OCI-LY3 (cell line): ENCODE results near the gene OPN5.

Experiments
- H2AFZ ChIP-seq: fragments of 200-600, 300-600 bp; shearing (Covaris generic); 2 replicates; pipeline ENCODE4 v1.6.0; 2014; ENCODE audit warnings: antibody characterized with exemption, low read depth, low read length
- H3K27ac ChIP-seq: fragments of 200-600, 300-600 bp; sonication (generic); 2 replicates; pipeline ENCODE4 v1.5.1; 2014; ENCODE audit warnings: mild to moderate bottlenecking, low read length, moderate library complexity, mixed read lengths
- H3K27me3 ChIP-seq: fragments of 200-600, 300-600 bp; sonication (generic); 2 replicates; pipeline ENCODE4 v1.6.1; 2014; ENCODE audit warnings: low read depth, low read length, mixed read lengths
- H3K36me3 ChIP-seq: fragments of 200-600, 300-600 bp; sonication (generic); replicated peaks from 2 replicates; pipeline ENCODE3; 2014; ENCODE audit warnings: low read depth, low read length, mixed read lengths
- H3K4me1 ChIP-seq: fragments of 300-600, 200-600 bp; sonication (generic); 2 replicates; pipeline ENCODE4 v1.6.1; 2014; ENCODE audit warnings: low read length, mixed read lengths
- H3K4me2 ChIP-seq: fragments of 200-600, 300-600 bp; sonication (generic); 2 replicates; pipeline ENCODE4 v1.6.1; 2014; ENCODE audit warnings: low read length, mixed read lengths
- H3K4me3 ChIP-seq: fragments of 300-600, 200-600 bp; sonication (generic); 2 replicates; pipeline ENCODE4 v1.5.1; 2014; ENCODE audit warnings: antibody characterized with exemption, mild to moderate bottlenecking, low read length, moderate library complexity
- H3K79me2 ChIP-seq: fragments of 300-600, 200-600 bp; shearing (Covaris generic); 2 replicates; pipeline ENCODE4 v1.6.1; 2014; ENCODE audit warnings: mild to moderate bottlenecking, low read length, mixed read lengths
- H3K9ac ChIP-seq: fragments of 300-600, 200-600 bp; shearing (Covaris generic); 2 replicates; pipeline ENCODE4 v1.6.0; 2014; ENCODE audit warnings: mild to moderate bottlenecking, low read length, moderate library complexity
- H3K9me3 ChIP-seq: fragments of 200-600, 300-600 bp; shearing (Covaris generic); 2 replicates; pipeline ENCODE4 v1.6.1; 2014; ENCODE audit warnings: low read length, mixed read lengths; ENCODE audit not compliant: insufficient read depth
- H4K20me1 ChIP-seq: fragments of 200-600, 300-600 bp; sonication (generic); 2 replicates; pipeline ENCODE4 v1.6.1; 2016; ENCODE audit warnings: low read length, mixed read lengths; ENCODE audit not compliant: insufficient read depth
- CTCF ChIP-seq: fragments of 200-600, 300-600 bp; sonication (generic); IDR thresholded peaks from 2 replicates; pipeline ENCODE4 v1.5.1; 2014; ENCODE audit warnings: antibody characterized with exemption, low read length, low read depth
- EZH2phosphoT487 ChIP-seq: fragments of 200-600 bp; shearing (Covaris generic); IDR thresholded peaks from 2 replicates; pipeline ENCODE4 v1.6.1; 2018; ENCODE audit warnings: antibody characterized with exemption, mixed run types, low read depth

Gene OPN5

DNA sequence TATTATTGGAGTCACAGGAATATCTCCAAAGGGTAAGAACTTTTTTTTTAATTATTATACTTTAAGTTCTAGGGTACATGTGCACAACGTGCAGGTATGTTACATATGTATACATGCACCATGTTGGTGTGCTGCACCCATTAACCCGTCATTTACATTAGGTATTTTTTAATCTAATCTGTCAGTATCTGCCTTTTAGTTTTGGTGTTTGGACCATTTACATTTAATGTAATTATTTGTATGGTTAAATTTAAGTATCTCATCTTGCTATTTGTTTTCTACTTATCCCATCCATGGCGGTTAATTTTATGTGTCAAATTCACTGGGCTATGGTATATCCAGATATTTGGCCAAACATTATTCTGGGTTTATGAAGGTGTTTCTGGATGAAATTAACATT lies 15.4 kb upstream of the OPN5 start:
- Histone ChIP-seq H3K79me2 (no peaks in the 10 kb centered on the region), H3K27ac (no peak overlapping the region), H3K9ac (no peak overlapping the region), H3K4me3 (no peak overlapping the region), H3K4me2 (no peak overlapping the region), H2AFZ (no peak overlapping the region), H4K20me1 (no peaks in the 10 kb centered on the region), H3K4me1 (peaks cover 15% of the 10 kb centered on the region), H3K9me3 (peaks cover 9% of the 10 kb centered on the region; the same call in 1 of the 2 replicates), H3K36me3 (peaks cover 8% of the 10 kb centered on the region), H3K27me3 (no peaks in the 10 kb centered on the region)
- TF ChIP-seq EZH2phosphoT487 (no peak), CTCF (no peak)

DNA sequence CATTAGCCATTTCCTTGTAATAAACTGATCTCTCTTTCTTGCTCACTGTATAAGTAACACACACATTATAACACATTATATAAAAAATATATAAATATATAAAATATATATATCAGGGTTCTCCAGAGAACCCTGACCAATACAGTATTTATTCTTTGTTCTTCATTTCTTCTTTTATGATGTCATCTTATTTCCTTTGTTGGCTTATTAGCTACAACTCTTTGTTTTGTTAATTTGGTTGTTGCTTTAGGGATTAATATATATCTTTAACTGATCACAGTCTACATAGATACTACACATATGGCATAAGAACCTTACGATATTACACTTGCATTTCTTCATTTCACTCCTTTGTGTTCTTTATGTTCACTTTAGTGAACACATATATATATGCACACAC lies 14.7 kb upstream of the OPN5 start:
- no peak overlapping the region for H3K4me2 ChIP-seq

DNA sequence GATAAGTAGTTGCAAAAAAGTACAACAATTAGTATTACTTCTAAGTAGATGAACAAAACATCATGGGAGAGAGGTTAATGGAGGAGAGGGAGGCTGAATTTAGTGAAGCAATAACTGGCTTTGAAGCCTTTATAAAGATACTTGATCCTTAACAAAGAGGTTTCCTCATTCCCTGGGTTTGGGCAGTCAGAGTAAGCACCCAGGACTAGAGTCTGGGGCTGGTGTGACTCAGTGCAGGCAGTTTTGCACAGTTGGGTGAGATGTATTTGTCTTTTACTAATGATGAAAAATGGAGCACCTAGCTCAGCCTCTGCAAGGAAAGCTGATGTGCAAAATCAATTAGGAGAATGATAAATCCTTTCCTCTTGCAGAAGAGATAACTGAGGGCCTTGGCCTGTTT lies 11.8 kb upstream of the OPN5 start:
- Histone ChIP-seq H2AFZ (no peak overlapping the region), H3K27ac (no peak overlapping the region), H3K4me3 (no peak overlapping the region), H3K79me2 (no peaks in the 10 kb centered on the region), H3K27me3 (no peaks in the 10 kb centered on the region), H3K4me2 (no peak overlapping the region), H3K4me1 (peaks cover 11% of the 10 kb centered on the region), H3K9ac (no peak overlapping the region), H4K20me1 (no peaks in the 10 kb centered on the region), H3K36me3 (no peaks in the 10 kb centered on the region), H3K9me3 (peaks cover 9% of the 10 kb centered on the region; the same call in 1 of the 2 replicates)
- TF ChIP-seq EZH2phosphoT487, result no peak
- no peak for TF ChIP-seq CTCF

More for the DNA sequence above, 14.7 kb upstream of the OPN5 start:
- no peak overlapping the region for H3K4me3 ChIP-seq
- no peak overlapping the region for H3K9ac ChIP-seq
- no peaks in the 10 kb centered on the region for H4K20me1 ChIP-seq
- no peak for TF ChIP-seq CTCF
- TF ChIP-seq EZH2phosphoT487, result no peak
- H3K4me1 ChIP-seq, result peaks cover 9% of the 10 kb centered on the region
- peaks cover 9% of the 10 kb centered on the region; the same call in 1 of the 2 replicates for H3K9me3 ChIP-seq
- peaks cover 5% of the 10 kb centered on the region for H3K36me3 ChIP-seq
- H3K79me2 ChIP-seq, result no peaks in the 10 kb centered on the region
- no peak overlapping the region for H3K27ac ChIP-seq
- H2AFZ ChIP-seq, result no peak overlapping the region
- no peaks in the 10 kb centered on the region for H3K27me3 ChIP-seq

GRCh38 chr6:47772359-47772758 lies 9.5 kb upstream of the OPN5 start:
- Histone ChIP-seq H3K4me1 (peaks cover 11% of the 10 kb centered on the region), H3K4me3 (no peak overlapping the region), H3K9ac (no peak overlapping the region), H2AFZ (no peak overlapping the region), H3K79me2 (no peaks in the 10 kb centered on the region), H3K36me3 (no peaks in the 10 kb centered on the region), H3K9me3 (no peaks in the 10 kb centered on the region), H3K27ac (no peak overlapping the region), H4K20me1 (no peaks in the 10 kb centered on the region), H3K27me3 (no peaks in the 10 kb centered on the region), H3K4me2 (no peak overlapping the region)
- no peak for TF ChIP-seq EZH2phosphoT487
- TF ChIP-seq CTCF, result no peak
